Fibroblast of lung (primary cell): ENCODE data around the gene CCDC82. TPM values are rescaled to one million over a fixed set of nuclear protein-coding genes. Genes with fewer than 3 reads are reported as not detected.

ENCODE experiments used
- DNase-seq, 2 donors: peaks; one replicate each; pipeline versions ENCODE4 v3.0.0 to v3.0.0-alpha.2; 2010; ENCODE audit warnings: low read depth in 2 of 2
- H2AFZ ChIP-seq: 2 replicates; pipeline ENCODE4 v1.5.1; 2012; ENCODE audit warnings: low read length, control low read depth, inconsistent platforms
- H3K27ac ChIP-seq: 2 replicates; pipeline ENCODE4 v1.5.1; 2011; ENCODE audit warnings: low read length, control low read depth; ENCODE audit not compliant: insufficient read depth
- H3K27me3 ChIP-seq: 2 replicates; pipeline ENCODE4 v1.5.1; 2011; ENCODE audit warnings: mild to moderate bottlenecking, low read length; ENCODE audit not compliant: control insufficient read depth, insufficient read depth
- H3K36me3 ChIP-seq: 2 replicates; pipeline ENCODE4 v1.5.1; 2011; ENCODE audit warnings: low read length; ENCODE audit not compliant: control insufficient read depth, insufficient read depth
- H3K4me1 ChIP-seq: 2 replicates; pipeline ENCODE4 v1.5.1; 2011; ENCODE audit warnings: low read length; ENCODE audit not compliant: control insufficient read depth, insufficient read depth; ENCODE audit errors: extremely low read depth
- H3K4me2 ChIP-seq: 2 replicates; pipeline ENCODE4 v1.5.1; 2011; ENCODE audit warnings: low read length, control low read depth; ENCODE audit not compliant: insufficient read depth; ENCODE audit errors: extremely low read depth
- H3K4me3 ChIP-seq, 4 experiments: fragments of 200-600 bp in 1 of 4; sonication (generic) in 1 of 4; replicated peaks in 1 of 4; 2 replicates each; pipeline ENCODE4 v1.5.1; 2011 to 2016; ENCODE audit warnings: low read length in 4 of 4, low read depth in 3 of 4, mild to moderate bottlenecking in 3 of 4, control low read depth in 2 of 4, inconsistent platforms in 1 of 4, mixed read lengths in 1 of 4; ENCODE audit not compliant: insufficient read depth in 1 of 4; ENCODE audit errors: control extremely low read depth in 1 of 4
- H3K79me2 ChIP-seq: 2 replicates; pipeline ENCODE4 v1.5.1; 2012; ENCODE audit warnings: mild to moderate bottlenecking, low read length, inconsistent platforms; ENCODE audit not compliant: control insufficient read depth, insufficient read depth
- H3K9ac ChIP-seq: 2 replicates; pipeline ENCODE4 v1.5.1; 2011; ENCODE audit warnings: mild to moderate bottlenecking, low read length, control low read depth; ENCODE audit not compliant: insufficient read depth
- H3K9me3 ChIP-seq: 2 replicates; pipeline ENCODE4 v1.5.1; 2012; ENCODE audit warnings: low read depth, low read length; ENCODE audit not compliant: control insufficient read depth, insufficient read depth
- H4K20me1 ChIP-seq: 2 replicates; pipeline ENCODE4 v1.5.1; 2011; ENCODE audit warnings: low read length; ENCODE audit not compliant: control insufficient read depth, insufficient read depth; ENCODE audit errors: extremely low read depth
- CTCF ChIP-seq, 2 donors: IDR thresholded peaks in 1 of 2; conservative IDR thresholded peaks in 1 of 2; 1 replicate in 1 of 2; 2 replicates in 1 of 2; pipeline ENCODE4 v1.5.1; 2011 to 2012; ENCODE audit warnings: low read length in 2 of 2, control low read depth in 1 of 2, inconsistent platforms in 1 of 2, low read depth in 1 of 2, mild to moderate bottlenecking in 1 of 2
- EZH2 ChIP-seq: IDR thresholded peaks from 2 replicates; pipeline ENCODE4 v1.5.1; 2012; ENCODE audit warnings: low read length, control low read depth, mild to moderate bottlenecking; ENCODE audit errors: missing control alignments
- polyA plus RNA-seq, 2 donors: library from polyadenylated mRNA; depleted of rRNA in 1 of 2; stranded (reverse) in 1 of 2; unstranded in 1 of 2; fragments of >200 nt; gene quantifications; 2 replicates each; pipeline ENCODE4 v1.2.1, GENCODE V29; 2011 to 2012; ENCODE audit warnings: missing spikeins in 1 of 2
- total RNA-seq: library from RNA; depleted of rRNA; stranded (reverse); fragments of >200 nt; gene quantifications from 2 replicates; pipeline ENCODE4 v1.2.1, GENCODE V29; 2014

Gene CCDC82
- total and polyA plus RNA-seq, 2 donors (not counting 1 experiment from before 2014, with no cell fraction given): 14.2 to 19.5 TPM

GRCh38 chr11:96338910-96339705, 50.6 kb downstream of the CCDC82 start:
- Histone ChIP-seq H3K9ac (peak overlapping the region; percentile 51), H3K4me2 (peak overlapping the region; percentile 99), H3K4me3 (peak overlapping the region; percentile 67 to 97 (median 90)), H3K4me1 (peaks cover 8% of the 10 kb centered on the region), H3K27ac (peak overlapping the region; percentile 89), H4K20me1 (no peaks in the 10 kb centered on the region), H3K27me3 (no peaks in the 10 kb centered on the region), H2AFZ (peak overlapping the region; percentile 12), H3K36me3 (no peaks in the 10 kb centered on the region), H3K79me2 (peaks cover 85% of the 10 kb centered on the region), H3K9me3 (no peaks in the 10 kb centered on the region)
- no peak for TF ChIP-seq CTCF (conservative IDR thresholded peaks at IDR 0.05 in 1 of 2, IDR thresholded peaks at IDR 0.05 in 1 of 2; ENCODE audit: low read depth in 1 of 2, low read length in 2 of 2)
- TF ChIP-seq EZH2: no peak
- DNase-seq: peak; percentile 73 to 80

GRCh38 chr11:96337541-96338431, 51.9 kb downstream of the CCDC82 start:
- Histone ChIP-seq H3K79me2 (peaks cover 90% of the 10 kb centered on the region), H3K27me3 (no peaks in the 10 kb centered on the region), H2AFZ (no peak overlapping the region), H3K4me1 (peaks cover 8% of the 10 kb centered on the region), H3K4me3 (peak overlapping the region in 3 of 4 experiments; percentile 67 to 97 (median 95)), H3K9ac (no peak overlapping the region), H3K4me2 (peak overlapping the region; percentile 99), H3K27ac (no peak overlapping the region), H4K20me1 (no peaks in the 10 kb centered on the region), H3K36me3 (no peaks in the 10 kb centered on the region), H3K9me3 (no peaks in the 10 kb centered on the region)
- TF ChIP-seq EZH2 (no peak), CTCF (conservative IDR thresholded peaks at IDR 0.05 in 1 of 2, IDR thresholded peaks at IDR 0.05 in 1 of 2; ENCODE audit: low read depth in 1 of 2, low read length in 2 of 2) (no peak)
- DNase-seq: peak; percentile 44 to 54

- no peaks in the 10 kb centered on the region for H3K9me3 ChIP-seq
- H3K36me3 ChIP-seq: no peaks in the 10 kb centered on the region
- peaks cover 85% of the 10 kb centered on the region for H3K79me2 ChIP-seq
- no peak overlapping the region for H3K4me3 ChIP-seq
- no peak overlapping the region for H3K9ac ChIP-seq
- TF ChIP-seq CTCF (conservative IDR thresholded peaks at IDR 0.05 in 1 of 2, IDR thresholded peaks at IDR 0.05 in 1 of 2; ENCODE audit: low read depth in 1 of 2, low read length in 2 of 2) (no peak), EZH2 (no peak)
- no peaks in the 10 kb centered on the region for H4K20me1 ChIP-seq
- no peak overlapping the region for H2AFZ ChIP-seq
- H3K27ac ChIP-seq: no peak overlapping the region
- DNase-seq: peak in 1 of 2 donors; percentile 86
- no peak overlapping the region for H3K4me2 ChIP-seq
- peaks cover 16% of the 10 kb centered on the region for H3K4me1 ChIP-seq
- H3K27me3 ChIP-seq: no peaks in the 10 kb centered on the region
Measured at GRCh38 chr11:96335388-96335787, 54.3 kb downstream of the CCDC82 start.
